ENCODE data around the gene RGCC.

DNA sequence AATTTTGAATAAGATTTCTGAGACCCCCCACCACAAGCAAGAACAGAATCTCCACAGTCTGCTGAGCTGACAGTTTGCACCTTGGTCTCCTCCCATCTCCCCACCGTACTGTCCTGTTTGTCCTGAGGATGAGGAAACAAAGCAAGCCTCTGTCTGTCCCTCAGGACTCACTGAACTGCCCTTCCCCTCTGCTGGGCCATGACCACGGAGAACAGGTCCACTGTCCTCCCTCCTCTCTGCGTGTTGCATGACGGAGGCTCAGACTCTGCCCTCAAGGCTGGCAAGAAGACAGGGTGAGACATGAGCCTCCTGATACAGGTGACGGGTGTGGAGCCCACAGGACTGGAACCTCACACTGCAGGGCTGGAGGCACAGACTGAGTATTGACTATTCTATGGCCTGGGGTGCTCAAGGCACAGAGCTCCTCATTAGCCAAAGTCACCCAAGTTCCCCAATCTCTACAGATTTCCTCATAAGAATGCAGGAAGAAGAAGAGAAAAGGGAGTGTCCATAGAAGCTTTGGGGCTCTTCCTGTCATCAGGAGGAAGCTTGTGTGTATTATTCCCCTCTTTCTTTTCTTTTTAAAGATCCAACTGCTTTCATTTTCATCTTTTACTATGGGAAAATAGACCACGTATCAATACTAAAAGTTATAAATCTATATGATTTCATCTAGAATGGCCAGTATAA lies 22.4 kb upstream of the RGCC start:
- TF ChIP-seq, protein P1, sequence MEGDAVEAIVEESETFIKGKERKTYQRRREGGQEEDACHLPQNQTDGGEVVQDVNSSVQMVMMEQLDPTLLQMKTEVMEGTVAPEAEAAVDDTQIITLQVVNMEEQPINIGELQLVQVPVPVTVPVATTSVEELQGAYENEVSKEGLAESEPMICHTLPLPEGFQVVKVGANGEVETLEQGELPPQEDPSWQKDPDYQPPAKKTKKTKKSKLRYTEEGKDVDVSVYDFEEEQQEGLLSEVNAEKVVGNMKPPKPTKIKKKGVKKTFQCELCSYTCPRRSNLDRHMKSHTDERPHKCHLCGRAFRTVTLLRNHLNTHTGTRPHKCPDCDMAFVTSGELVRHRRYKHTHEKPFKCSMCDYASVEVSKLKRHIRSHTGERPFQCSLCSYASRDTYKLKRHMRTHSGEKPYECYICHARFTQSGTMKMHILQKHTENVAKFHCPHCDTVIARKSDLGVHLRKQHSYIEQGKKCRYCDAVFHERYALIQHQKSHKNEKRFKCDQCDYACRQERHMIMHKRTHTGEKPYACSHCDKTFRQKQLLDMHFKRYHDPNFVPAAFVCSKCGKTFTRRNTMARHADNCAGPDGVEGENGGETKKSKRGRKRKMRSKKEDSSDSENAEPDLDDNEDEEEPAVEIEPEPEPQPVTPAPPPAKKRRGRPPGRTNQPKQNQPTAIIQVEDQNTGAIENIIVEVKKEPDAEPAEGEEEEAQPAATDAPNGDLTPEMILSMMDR (IDR thresholded peaks at IDR 0.05): no peak
- TF ChIP-seq POLR2A (IDR thresholded peaks at IDR 0.05): no peak

All from lower leg skin (tissue), 3 donors.